Panc1 (cell line): ENCODE measurements around the gene KCNK5. TPM values are rescaled to one million over a fixed set of nuclear protein-coding genes. Genes with fewer than 3 reads are reported as not detected.

Experiments used
- ATAC-seq: fragments of 200-7000 bp; cut with Tn5 transposase; 2 replicates; pipeline ENCODE4 v1.9.1; 2020; ENCODE audit warnings: mild to moderate bottlenecking, moderate library complexity
- BruUV-seq: library from RNA; stranded (reverse); fragments of 400-500 nt; replicated peaks from 2 replicates; lab custom pipeline; 2021; lab: Mats Ljungman, UMichigan
- CTCF ChIA-PET: fragments of 300-600 bp; sonication (Branson Sonifier 250); formaldehyde crosslinking; loops from one replicate; lab custom pipeline; 2022; ENCODE audit warnings: antibody characterized with exemption; lab: Charles Lee
- POLR2A ChIA-PET: fragments of 300-600 bp; sonication (Branson Sonifier 250); formaldehyde crosslinking; loops from one replicate; lab custom pipeline; 2022; ENCODE audit warnings: antibody characterized with exemption; lab: Charles Lee
- DNase-seq: peaks from one replicate; pipeline ENCODE4 v3.0.0-alpha.2; 2010; ENCODE audit warnings: low read depth, low spot score
- H3K27ac ChIP-seq: 2 replicates; pipeline ENCODE4 v1.5.1; 2011; ENCODE audit warnings: mild to moderate bottlenecking, low read length, inconsistent platforms
- H3K27me3 ChIP-seq: fragments of 200-500 bp; sonication (Bioruptor generic); 2 replicates; pipeline ENCODE4 v1.6.0; 2014; ENCODE audit warnings: low read length, inconsistent platforms; ENCODE audit not compliant: control insufficient read depth, insufficient read depth
- H3K36me3 ChIP-seq: fragments of 200-500 bp; sonication (Bioruptor generic); 2 replicates; pipeline ENCODE4 v1.5.1; 2014; ENCODE audit warnings: inconsistent platforms, mild to moderate bottlenecking, low read length, moderate library complexity; ENCODE audit not compliant: control insufficient read depth, insufficient read depth
- H3K4me1 ChIP-seq: 2 replicates; pipeline ENCODE4 v1.5.1; 2011; ENCODE audit warnings: inconsistent platforms, mild to moderate bottlenecking, low read length, moderate library complexity; ENCODE audit not compliant: control insufficient read depth, insufficient read depth
- H3K4me3 ChIP-seq, 2 experiments: 2 replicates each; pipeline ENCODE4 v1.5.1; 2011 to 2012; ENCODE audit warnings: low read depth in 2 of 2, low read length in 2 of 2, mild to moderate bottlenecking in 2 of 2, inconsistent platforms in 1 of 2, moderate library complexity in 1 of 2
- H3K9me3 ChIP-seq: fragments of 200-500 bp; sonication (Bioruptor generic); 2 replicates; pipeline ENCODE4 v1.5.1; 2014; ENCODE audit warnings: low read depth, mild to moderate bottlenecking, inconsistent platforms, low read length, moderate library complexity; ENCODE audit not compliant: control insufficient read depth, insufficient read depth
- CTCF ChIP-seq: fragments of 450-650 bp; IDR thresholded peaks from 2 replicates; pipeline ENCODE4 v1.5.1; 2017; ENCODE audit warnings: mild to moderate bottlenecking
- POLR2AphosphoS5 ChIP-seq: IDR thresholded peaks from 2 replicates; pipeline ENCODE4 v1.6.1; 2012; ENCODE audit warnings: mild to moderate bottlenecking, low read depth, low read length, moderate library complexity
- REST ChIP-seq, 2 experiments: IDR thresholded peaks; 2 replicates each; pipeline ENCODE4 v1.6.1; 2011 to 2012; ENCODE audit warnings: low read depth in 2 of 2, control low read depth in 1 of 2, low read length in 1 of 2, mild to moderate bottlenecking in 1 of 2, moderate library complexity in 1 of 2; ENCODE audit not compliant: insufficient read depth in 1 of 2
- SIN3A ChIP-seq: IDR thresholded peaks from 2 replicates; pipeline ENCODE4 v1.6.1; 2012; ENCODE audit warnings: low read depth, mild to moderate bottlenecking, low read length, moderate library complexity, borderline replicate concordance; ENCODE audit not compliant: insufficient read depth
- TCF7L2 ChIP-seq: IDR thresholded peaks from 2 replicates; pipeline ENCODE4 v1.6.1; 2011; ENCODE audit warnings: mild to moderate bottlenecking, low read depth, low read length, inconsistent platforms
- in situ Hi-C: cut with HindIII; loops from 2 replicates; pipeline ENCODE4 v1.10.0; 2016; ENCODE audit warnings: low sequenced_read_pairs, low pct_unique_long_range_greater_than_20kb
- intact Hi-C: fragments of 100-400 bp; cut with micrococcal nuclease; formaldehyde crosslinking; loops from one replicate; pipeline ENCODE4 v1.10.0; 2022; ENCODE audit not compliant: unreplicated experiment
- total RNA-seq: library from RNA; stranded (reverse); gene quantifications from one replicate; pipeline ENCODE4 v1.2.1, GENCODE V29; 2021; ENCODE audit not compliant: unreplicated experiment

KCNK5 gene
- total RNA-seq, 1 experiment from 2014 or later: 0.77 TPM

GRCh38 chr6:39166912-39167290 lies 62.4 kb downstream of the KCNK5 start:
- Histone ChIP-seq H3K4me1 (no peaks in the 10 kb centered on the region), H3K27me3 (no peaks in the 10 kb centered on the region), H3K36me3 (no peaks in the 10 kb centered on the region), H3K9me3 (no peaks in the 10 kb centered on the region), H3K27ac (no peak overlapping the region), H3K4me3 (no peak overlapping the region)
- intact Hi-C loops: loop anchor here (1.0 kb wide), 1 partner anchor 136 kb away; no protein-coding TSS in a partner anchor
- ATAC-seq: no peak
- CTCF ChIA-PET: interaction anchor here (1.8 kb wide), 1 partner anchor 136 kb away, joined by 4 read pairs; no protein-coding TSS in a partner anchor
- TF ChIP-seq TCF7L2 (no peak), POLR2AphosphoS5 (no peak), CTCF (no peak), SIN3A (no peak), REST (IDR thresholded peaks at IDR 0.05; ENCODE audit: insufficient read depth in 1 of 2, low read depth in 2 of 2, low read length in 1 of 2) (no peak)
- POLR2A ChIA-PET: no interaction called here
- no peak for DNase-seq
- BruUV-seq: no TSS peak
- in situ Hi-C loops: no loop called here

- intact Hi-C loops: loop anchor here (1.0 kb wide), 1 partner anchor 137 kb away; no protein-coding TSS in a partner anchor
- Histone ChIP-seq H3K9me3 (no peaks in the 10 kb centered on the region), H3K4me1 (no peaks in the 10 kb centered on the region), H3K27me3 (no peaks in the 10 kb centered on the region), H3K4me3 (no peak overlapping the region), H3K36me3 (no peaks in the 10 kb centered on the region), H3K27ac (no peak overlapping the region)
- in situ Hi-C loops: no loop called here
- peak; percentile 28 for DNase-seq
- POLR2A ChIA-PET: no interaction called here
- TF ChIP-seq REST (IDR thresholded peaks at IDR 0.05; ENCODE audit: insufficient read depth in 1 of 2, low read depth in 2 of 2, low read length in 1 of 2) (no peak), CTCF (peak; percentile 94)
- ATAC-seq: peak; percentile 96
- CTCF ChIA-PET: interaction anchor here (0.6 to 1.8 kb wide), 3 partner anchors 98 to 193 kb away, joined by 3 to 6 read pairs (median 4); no protein-coding TSS in a partner anchor
- no TSS peak for BruUV-seq
These were observed 62.9 kb downstream of the KCNK5 start for GRCh38 chr6:39166189-39166911.
